Measurements from ENCODE around the gene MRGPRG. TPM values are rescaled to one million over a fixed set of nuclear protein-coding genes. Genes with fewer than 3 reads are reported as not detected.

Gene MRGPRG
- total RNA-seq, 1 donor from 2014 or later, result not detected

Other genes starting within 250 kb of the MRGPRG start
- gene NAP1L4, start 226.5 kb downstream of the MRGPRG start, total RNA-seq (ENCODE audit: unreplicated experiment), result 209 TPM
- 151 TPM for gene CARS1, start 161.4 kb downstream of the MRGPRG start, total RNA-seq (ENCODE audit: unreplicated experiment)
- gene OSBPL5, start 53.5 kb downstream of the MRGPRG start, total RNA-seq (ENCODE audit: unreplicated experiment), result 115 TPM
- gene MRGPRE, start 13.6 kb upstream of the MRGPRG start, total RNA-seq (ENCODE audit: unreplicated experiment), result 1.0 TPM
- 140 TPM for gene ZNF195, start 160.3 kb upstream of the MRGPRG start, total RNA-seq (ENCODE audit: unreplicated experiment)